HG02981 (cell line): ENCODE measurements around the gene ACOT11.

Source experiments
- ATAC-seq: cut with Tn5 transposase; IDR thresholded peaks from one replicate; pipeline ENCODE4 v1.9.1; 2021; ENCODE audit warnings: mild to moderate bottlenecking, moderate library complexity; ENCODE audit not compliant: unreplicated experiment

The ACOT11 gene

DNA sequence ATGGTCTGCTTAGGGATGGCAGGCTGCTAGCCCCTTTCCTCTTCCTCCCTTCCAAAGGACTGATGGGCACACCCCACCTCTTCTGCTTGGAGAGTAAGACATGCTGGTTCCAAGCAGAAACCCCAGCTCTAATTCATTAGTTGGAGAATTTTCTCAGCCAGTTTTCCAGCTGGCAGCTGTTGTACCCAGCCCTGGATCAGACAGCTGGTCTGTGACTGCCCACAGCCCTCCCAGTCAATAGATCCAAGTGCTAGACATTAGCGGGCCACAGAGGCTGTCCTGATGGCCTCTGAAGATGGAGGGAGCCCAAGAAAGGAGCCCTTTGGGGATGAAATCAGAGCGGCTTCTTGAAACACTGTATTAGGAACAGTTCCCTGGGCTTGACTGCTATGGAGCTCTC lies 35.8 kb downstream of the ACOT11 start:
- ATAC-seq: no peak

GRCh38 chr1:54584575-54584974 lies 36.5 kb downstream of the ACOT11 start:
- ATAC-seq: no peak

DNA sequence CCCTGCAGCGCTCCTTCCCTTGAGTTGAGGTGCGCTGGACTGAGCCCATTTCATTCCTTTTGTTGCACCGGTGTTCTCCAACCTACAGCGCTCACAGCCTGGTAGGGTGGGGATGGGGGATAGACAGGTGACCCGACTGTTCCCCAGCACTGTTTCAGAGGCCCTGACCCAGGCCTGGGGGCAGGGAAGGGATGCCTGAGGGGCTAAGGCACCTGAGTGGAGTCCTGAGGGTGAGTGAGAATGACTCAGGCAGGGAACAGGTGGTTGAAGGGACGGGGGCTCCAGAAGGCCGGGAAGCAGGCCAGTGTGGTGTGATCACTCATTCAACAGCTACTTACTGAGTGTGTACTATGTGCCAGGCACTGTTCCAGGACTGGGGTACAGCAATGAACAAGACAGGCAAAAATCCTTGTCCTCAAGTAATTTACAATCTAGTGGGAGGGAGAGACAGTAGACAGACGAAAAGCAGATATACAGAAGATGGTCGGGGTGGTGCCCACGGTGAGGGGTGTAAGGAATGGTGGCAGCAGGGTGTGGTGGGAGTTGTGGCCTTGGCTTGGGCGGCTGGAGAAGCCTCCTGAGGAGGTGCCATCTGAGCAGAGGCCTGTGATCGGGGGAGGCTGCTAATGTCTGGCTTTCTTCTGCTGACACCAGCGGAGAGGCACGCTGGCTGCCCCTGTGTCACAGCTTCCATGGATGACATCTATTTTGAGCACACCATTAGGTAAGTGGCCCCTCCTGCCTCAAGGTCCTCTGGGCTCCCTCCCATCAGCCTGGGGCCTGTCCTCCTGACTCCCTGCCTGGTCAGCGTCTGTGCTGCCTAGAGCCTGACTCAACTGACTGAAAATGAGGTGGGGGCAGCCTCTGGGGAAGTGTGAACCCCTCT lies 37.4 kb downstream of the ACOT11 start:
- no peak for ATAC-seq

- no peak for ATAC-seq
Observed at GRCh38 chr1:54588377-54588776, 40.3 kb downstream of the ACOT11 start.

- ATAC-seq: no peak
Observed at GRCh38 chr1:54591127-54591756, 43.2 kb downstream of the ACOT11 start.

- ATAC-seq: no peak
Observed at GRCh38 chr1:54593571-54594160, 45.6 kb downstream of the ACOT11 start.

DNA sequence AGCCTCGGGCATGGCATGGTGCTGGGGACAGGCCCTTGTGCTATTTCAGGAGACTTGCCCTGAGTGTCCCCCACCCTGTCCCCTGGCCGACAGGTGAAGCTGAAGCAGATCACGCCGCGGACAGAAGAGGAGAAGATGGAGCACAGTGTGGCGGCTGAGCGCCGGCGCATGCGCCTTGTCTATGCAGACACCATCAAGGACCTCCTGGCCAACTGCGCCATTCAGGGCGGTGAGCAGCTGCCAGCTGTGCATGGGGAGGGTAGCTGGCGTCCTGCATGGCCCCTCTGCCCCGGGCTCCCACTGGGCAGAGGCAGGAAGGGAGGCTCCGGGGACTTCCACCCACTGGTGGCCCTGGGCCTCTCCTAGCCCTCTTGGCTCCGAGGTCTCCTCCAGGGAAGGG lies 46.4 kb downstream of the ACOT11 start:
- no peak for ATAC-seq

DNA sequence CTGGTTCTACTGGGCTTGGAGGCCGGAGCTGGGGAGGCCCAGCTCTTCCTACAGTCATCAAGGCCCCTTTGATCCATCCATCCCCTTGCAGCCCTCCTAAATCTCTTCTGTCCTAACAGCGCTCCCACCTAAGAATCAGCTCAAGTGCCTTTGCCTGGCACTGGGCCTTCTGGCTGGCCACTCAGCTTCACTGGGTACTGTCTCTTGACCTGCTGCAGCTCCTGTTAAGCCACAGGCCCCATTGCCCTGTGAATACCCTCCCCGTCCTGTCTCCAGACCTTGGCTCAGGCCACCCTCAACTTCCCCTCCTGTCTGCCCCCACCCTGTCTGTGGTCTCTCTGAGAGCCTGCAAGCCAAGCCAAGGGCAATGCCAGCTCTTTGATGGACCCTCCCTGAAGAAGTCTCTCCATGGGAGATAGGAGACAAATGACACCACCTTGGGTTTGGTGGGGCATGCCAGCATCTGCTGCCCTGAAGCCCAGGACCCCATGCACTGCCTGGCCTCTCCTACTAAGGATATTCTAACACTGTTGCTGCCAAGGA lies 48.0 kb downstream of the ACOT11 start:
- no peak for ATAC-seq

DNA sequence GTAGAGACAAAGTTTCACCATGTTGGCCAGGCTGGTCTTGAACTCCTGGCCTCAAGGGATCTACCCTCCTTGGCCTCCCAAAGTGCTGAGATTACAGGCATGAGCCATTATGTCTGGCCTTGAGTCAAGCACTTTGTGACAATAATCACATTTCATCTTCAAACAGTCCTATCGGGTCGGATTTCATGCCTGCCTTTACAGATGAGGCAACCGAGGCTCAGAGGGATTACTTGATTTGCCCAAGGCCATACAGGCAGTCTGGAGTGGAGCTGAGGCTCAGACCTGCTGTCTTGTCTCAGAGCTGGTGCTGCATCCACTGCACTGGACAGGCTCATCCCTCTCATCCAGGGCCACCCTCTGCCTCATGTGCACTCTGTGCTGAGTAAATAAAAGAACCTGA lies 48.7 kb downstream of the ACOT11 start:
- ATAC-seq: no peak

DNA sequence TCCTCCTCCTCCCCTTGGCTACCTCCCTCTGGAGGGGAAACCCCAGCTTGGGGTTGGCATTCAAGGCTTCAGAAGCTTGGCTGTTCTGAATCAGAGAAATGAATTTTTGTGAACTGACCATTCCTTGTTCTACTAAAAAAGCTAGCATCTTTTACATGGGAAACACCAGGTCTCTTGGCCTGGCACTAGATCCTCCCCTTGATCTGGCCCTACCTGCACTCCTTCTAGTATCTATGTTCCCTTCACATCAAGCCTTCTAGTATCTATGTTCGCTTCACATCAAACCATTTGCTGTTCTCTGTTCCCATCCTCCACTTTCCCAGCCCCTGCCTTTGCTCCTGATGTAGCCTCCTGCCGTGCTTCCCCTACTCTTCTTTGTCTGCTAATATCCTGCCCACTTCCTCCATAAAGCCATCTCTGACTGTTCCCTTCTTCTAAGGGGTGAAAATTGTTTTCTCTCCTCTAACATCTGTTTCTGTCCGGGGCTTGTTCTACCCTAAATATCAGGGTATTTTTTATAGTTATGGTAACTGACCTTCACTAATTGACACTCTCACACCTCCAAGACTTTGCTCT lies 49.5 kb downstream of the ACOT11 start:
- no peak for ATAC-seq

DNA sequence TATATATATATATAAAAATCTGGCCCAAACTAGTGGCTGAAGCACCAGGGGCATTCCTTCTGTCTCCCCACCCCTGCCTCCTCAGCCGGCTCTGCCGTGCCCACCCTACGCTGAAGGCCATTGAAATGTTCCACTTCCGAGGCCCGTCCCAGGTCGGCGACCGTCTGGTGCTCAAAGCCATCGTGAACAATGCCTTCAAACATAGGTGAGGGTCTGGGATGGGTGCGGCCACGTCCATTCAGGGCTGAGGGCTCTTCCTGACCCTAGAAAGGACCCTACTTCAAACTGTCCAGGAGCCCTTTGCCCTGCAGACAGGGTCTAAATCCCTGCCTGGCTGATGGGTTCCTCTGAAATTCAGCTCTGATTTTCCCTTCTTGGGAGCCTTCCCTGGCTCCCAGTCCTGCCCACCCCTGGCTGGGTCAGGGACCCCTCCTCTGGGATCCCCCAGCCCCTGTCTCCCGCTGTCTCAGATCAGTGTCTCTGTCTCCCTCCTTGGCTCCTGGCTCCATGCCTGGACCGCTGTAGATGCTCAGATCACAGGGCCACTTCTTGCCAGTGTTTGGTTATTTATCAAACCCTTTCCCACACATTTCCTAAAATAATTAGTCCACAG lies 51.3 kb downstream of the ACOT11 start:
- no peak for ATAC-seq

DNA sequence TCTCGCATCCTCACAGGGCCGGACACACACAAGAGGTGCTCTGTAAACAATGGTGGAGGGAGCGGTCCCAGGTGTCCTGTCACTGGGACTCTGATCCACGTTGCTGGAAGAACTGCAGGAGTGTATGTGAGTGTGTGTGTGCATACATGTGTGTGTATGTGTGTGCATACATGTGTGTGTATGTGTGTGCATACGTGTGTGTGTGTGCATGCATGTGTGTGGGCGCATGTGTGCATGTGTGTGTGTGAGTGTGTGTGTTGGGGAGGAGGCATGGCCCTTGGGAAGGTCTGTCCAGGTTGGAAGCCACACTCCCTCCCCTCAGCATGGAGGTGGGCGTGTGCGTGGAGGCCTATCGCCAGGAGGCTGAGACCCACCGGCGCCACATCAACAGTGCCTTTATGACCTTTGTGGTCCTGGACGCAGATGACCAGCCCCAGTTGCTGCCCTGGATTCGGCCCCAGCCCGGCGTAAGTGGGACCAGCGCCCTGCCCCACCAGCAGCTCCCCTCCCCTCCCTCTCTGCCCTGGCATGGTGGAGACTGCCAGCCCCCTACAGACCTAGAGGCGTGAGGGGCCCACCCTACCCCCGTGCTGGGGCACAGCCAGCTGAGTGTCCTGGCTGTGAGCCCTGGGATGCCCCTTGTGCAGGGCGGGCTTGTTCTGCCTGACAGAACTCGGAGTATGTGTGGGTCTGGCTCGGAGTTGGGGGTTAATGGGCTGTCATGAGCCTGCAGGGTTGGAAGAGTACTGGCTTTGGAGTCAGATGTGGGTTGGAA lies 53.1 kb downstream of the ACOT11 start:
- ATAC-seq: no peak

GRCh38 chr1:54601730-54602129 lies 53.7 kb downstream of the ACOT11 start:
- ATAC-seq: no peak

- ATAC-seq: no peak
Observed at GRCh38 chr1:54602554-54602953, 54.5 kb downstream of the ACOT11 start.

GRCh38 chr1:54603241-54603640 lies 55.2 kb downstream of the ACOT11 start:
- no peak for ATAC-seq

- ATAC-seq: no peak
Observed at GRCh38 chr1:54604051-54604450, 56.0 kb downstream of the ACOT11 start.

- no peak for ATAC-seq
Observed at GRCh38 chr1:54604572-54605370, 56.7 kb downstream of the ACOT11 start.

GRCh38 chr1:54606096-54606989 lies 58.3 kb downstream of the ACOT11 start:
- no peak for ATAC-seq

DNA sequence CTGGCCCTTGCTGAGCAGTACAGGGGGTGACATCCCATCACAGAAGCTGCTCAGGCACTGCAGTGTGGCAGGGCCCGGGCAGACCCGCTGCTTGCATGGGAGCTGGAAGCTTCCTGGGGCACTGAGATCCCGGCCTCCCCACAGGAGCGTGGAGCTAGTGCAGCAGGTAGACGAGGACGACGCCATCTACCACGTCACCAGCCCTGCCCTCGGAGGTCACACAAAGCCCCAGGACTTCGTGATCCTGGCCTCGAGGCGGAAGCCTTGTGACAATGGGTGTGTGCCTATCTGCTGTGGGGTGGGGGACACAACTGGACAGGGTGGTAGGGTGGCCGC lies 58.9 kb downstream of the ACOT11 start:
- ATAC-seq: no peak
